ENCODE measurements around the gene ZNF230. TPM values are rescaled to one million over a fixed set of nuclear protein-coding genes. Genes with fewer than 3 reads are reported as not detected.

ZNF230 gene
- total RNA-seq, 2 experiments from 2014 or later, result 1.6 to 1.8 TPM

GRCh38 chr19:43976732-43977131 is 26.0 kb upstream of the ZNF230 start:
- Histone ChIP-seq H3K36me3 (ENCODE audit: insufficient read depth, low read length) (no peaks in the 10 kb centered on the region), H2AFZ (ENCODE audit: low read length) (no peak overlapping the region), H3K9me3 (ENCODE audit: low read length) (no peaks in the 10 kb centered on the region), H3K9me2 (ENCODE audit: insufficient read depth, low read length) (no peaks in the 10 kb centered on the region), H3K4me2 (ENCODE audit: low read length) (no peak overlapping the region), H4K20me1 (ENCODE audit: insufficient read depth, low read length) (no peaks in the 10 kb centered on the region), H3K4me3 (ENCODE audit: low read depth, low read length, poor library complexity, severe bottlenecking) (no peak overlapping the region), H3K4me1 (ENCODE audit: insufficient read depth, low read length, poor library complexity, severe bottlenecking) (no peaks in the 10 kb centered on the region), H3K79me2 (ENCODE audit: insufficient read depth, low read depth, low read length) (no peaks in the 10 kb centered on the region), H3K27ac (ENCODE audit: low read depth, low read length, poor library complexity, severe bottlenecking) (no peak overlapping the region)
- TF ChIP-seq EZH2phosphoT487 (IDR thresholded peaks at IDR 0.05; ENCODE audit: borderline replicate concordance, low read depth, low read length), result no peak
- TF ChIP-seq, protein P1, sequence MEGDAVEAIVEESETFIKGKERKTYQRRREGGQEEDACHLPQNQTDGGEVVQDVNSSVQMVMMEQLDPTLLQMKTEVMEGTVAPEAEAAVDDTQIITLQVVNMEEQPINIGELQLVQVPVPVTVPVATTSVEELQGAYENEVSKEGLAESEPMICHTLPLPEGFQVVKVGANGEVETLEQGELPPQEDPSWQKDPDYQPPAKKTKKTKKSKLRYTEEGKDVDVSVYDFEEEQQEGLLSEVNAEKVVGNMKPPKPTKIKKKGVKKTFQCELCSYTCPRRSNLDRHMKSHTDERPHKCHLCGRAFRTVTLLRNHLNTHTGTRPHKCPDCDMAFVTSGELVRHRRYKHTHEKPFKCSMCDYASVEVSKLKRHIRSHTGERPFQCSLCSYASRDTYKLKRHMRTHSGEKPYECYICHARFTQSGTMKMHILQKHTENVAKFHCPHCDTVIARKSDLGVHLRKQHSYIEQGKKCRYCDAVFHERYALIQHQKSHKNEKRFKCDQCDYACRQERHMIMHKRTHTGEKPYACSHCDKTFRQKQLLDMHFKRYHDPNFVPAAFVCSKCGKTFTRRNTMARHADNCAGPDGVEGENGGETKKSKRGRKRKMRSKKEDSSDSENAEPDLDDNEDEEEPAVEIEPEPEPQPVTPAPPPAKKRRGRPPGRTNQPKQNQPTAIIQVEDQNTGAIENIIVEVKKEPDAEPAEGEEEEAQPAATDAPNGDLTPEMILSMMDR (conservative IDR thresholded peaks at IDR 0.05; ENCODE audit: low read length), result no peak
- no TSS peak for BruUV-seq (replicated peaks)
- intact Hi-C loops (cut with micrococcal nuclease; ENCODE audit: unreplicated experiment), result no loop called here
- ChIA-PET CTCF (ENCODE audit: unreplicated experiment) (no interaction called here), POLR2A (no interaction called here)
- DNase-seq (ENCODE audit: low spot score), result no peak

- H3K4me1 ChIP-seq (ENCODE audit: insufficient read depth, low read length, poor library complexity, severe bottlenecking), result no peaks in the 10 kb centered on the region
Observed at GRCh38 chr19:43983544-43983911, 19.2 kb upstream of the ZNF230 start.

DNA sequence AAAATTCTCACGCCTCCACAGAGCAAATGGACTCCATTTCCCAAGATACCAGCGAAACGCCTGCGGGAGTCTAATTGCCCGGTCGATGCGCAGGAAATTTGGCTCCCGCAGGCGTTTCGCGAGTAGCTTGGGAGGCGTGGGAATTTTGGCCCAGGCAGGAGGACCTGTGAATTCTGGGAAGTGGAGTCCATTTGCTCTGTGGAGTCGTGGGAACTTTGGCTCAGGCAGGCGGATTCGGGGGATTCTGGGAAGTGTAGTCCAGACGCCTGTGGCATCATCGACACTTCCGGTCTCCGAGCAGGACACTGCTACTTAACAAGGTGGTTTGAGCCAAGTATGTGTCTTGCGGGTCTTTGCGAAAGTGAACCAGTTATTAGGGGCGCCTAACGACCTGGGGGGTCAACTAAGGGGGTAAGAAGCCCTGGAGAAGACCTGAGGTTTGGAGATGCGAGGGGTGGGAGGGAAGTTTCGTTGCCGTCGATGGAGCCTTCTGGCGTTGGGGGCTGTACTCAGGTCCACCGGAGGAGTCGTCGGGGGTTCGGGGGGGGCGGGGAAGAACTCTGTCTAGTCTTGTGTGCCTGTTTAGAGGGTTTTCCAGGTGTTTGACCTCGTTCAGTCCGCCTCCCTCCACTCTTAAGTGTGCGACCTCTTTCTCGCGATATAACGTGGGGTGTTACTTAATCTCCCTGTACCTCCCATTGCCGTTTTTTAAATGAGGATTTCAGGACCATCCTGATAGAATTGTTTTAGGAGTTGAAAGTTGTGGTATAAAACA is 18.7 kb upstream of the ZNF230 start, which contains the start of gene ZNF155:
Gene ZNF155 (plus strand): TSS at position 277 of the 775 bp plus-strand sequence. CDS start 4,356 bp downstream, outside the sequence.
- H3K4me1 ChIP-seq (ENCODE audit: insufficient read depth, low read length, poor library complexity, severe bottlenecking), result no peaks in the 10 kb centered on the region
- no peak for DNase-seq (ENCODE audit: low spot score)
- CTCF ChIA-PET (ENCODE audit: unreplicated experiment), result no interaction called here
- no peak within 1 kb of the TSS for H3K4me3 ChIP-seq (ENCODE audit: low read depth, low read length, poor library complexity, severe bottlenecking)
- H3K9me3 ChIP-seq (ENCODE audit: low read length), result no peaks in the 10 kb centered on the region
- no peaks in the 10 kb centered on the region for H3K9me2 ChIP-seq (ENCODE audit: insufficient read depth, low read length)
- intact Hi-C loops (cut with micrococcal nuclease; ENCODE audit: unreplicated experiment), result no loop called here
- H2AFZ ChIP-seq (ENCODE audit: low read length), result no peak within 1 kb of the TSS
- POLR2A ChIA-PET, result no interaction called here
- no peak within 1 kb of the TSS for H3K4me2 ChIP-seq (ENCODE audit: low read length)
- no peak within 1 kb of the TSS for H3K27ac ChIP-seq (ENCODE audit: low read depth, low read length, poor library complexity, severe bottlenecking)
- TF ChIP-seq, protein P1 (conservative IDR thresholded peaks at IDR 0.05; ENCODE audit: low read length), result no peak
- TF ChIP-seq EZH2phosphoT487 (IDR thresholded peaks at IDR 0.05; ENCODE audit: borderline replicate concordance, low read depth, low read length), result no peak
- BruUV-seq (replicated peaks), result no TSS peak
- no peaks in the 10 kb centered on the region for H3K79me2 ChIP-seq (ENCODE audit: insufficient read depth, low read depth, low read length)
- H3K36me3 ChIP-seq (ENCODE audit: insufficient read depth, low read length), result no peaks in the 10 kb centered on the region
- H4K20me1 ChIP-seq (ENCODE audit: insufficient read depth, low read length), result no peaks in the 10 kb centered on the region

More at GRCh38 chr19:43983544-43983911, 19.2 kb upstream of the ZNF230 start:
- ChIA-PET POLR2A (no interaction called here), CTCF (ENCODE audit: unreplicated experiment) (no interaction called here)
- Histone ChIP-seq H3K4me3 (ENCODE audit: low read depth, low read length, poor library complexity, severe bottlenecking) (no peak overlapping the region), H3K9me3 (ENCODE audit: low read length) (no peaks in the 10 kb centered on the region), H3K9me2 (ENCODE audit: insufficient read depth, low read length) (no peaks in the 10 kb centered on the region), H3K36me3 (ENCODE audit: insufficient read depth, low read length) (no peaks in the 10 kb centered on the region), H3K79me2 (ENCODE audit: insufficient read depth, low read depth, low read length) (no peaks in the 10 kb centered on the region), H3K27ac (ENCODE audit: low read depth, low read length, poor library complexity, severe bottlenecking) (no peak overlapping the region), H4K20me1 (ENCODE audit: insufficient read depth, low read length) (no peaks in the 10 kb centered on the region), H2AFZ (ENCODE audit: low read length) (no peak overlapping the region), H3K4me2 (ENCODE audit: low read length) (no peak overlapping the region)
- intact Hi-C loops (cut with micrococcal nuclease; ENCODE audit: unreplicated experiment), result no loop called here
- BruUV-seq (replicated peaks), result no TSS peak
- TF ChIP-seq, protein P1 (conservative IDR thresholded peaks at IDR 0.05; ENCODE audit: low read length), result no peak
- no peak for TF ChIP-seq EZH2phosphoT487 (IDR thresholded peaks at IDR 0.05; ENCODE audit: borderline replicate concordance, low read depth, low read length)
- DNase-seq (ENCODE audit: low spot score), result no peak
